IPS DF 19.7 (cell line): ENCODE data around the gene TTLL10.

Experiments used
- DNase-seq: peaks from one replicate; pipeline ENCODE4 v3.0.0-alpha.2; 2013; ENCODE audit warnings: low read depth, low spot score

The TTLL10 gene

GRCh38 chr1:1157914-1158710 lies 15.6 kb upstream of the TTLL10 start:
- DNase-seq, result no peak

- no peak for DNase-seq
These were observed 13.3 kb upstream of the TTLL10 start for GRCh38 chr1:1160281-1160930.

GRCh38 chr1:1161078-1161682 lies 12.5 kb upstream of the TTLL10 start:
- no peak for DNase-seq

- DNase-seq, result no peak
These were observed 12.0 kb upstream of the TTLL10 start for GRCh38 chr1:1161683-1162079.

GRCh38 chr1:1162597-1163537 lies 10.8 kb upstream of the TTLL10 start:
- DNase-seq, result no peak

- DNase-seq, result no peak
These were observed 10.1 kb upstream of the TTLL10 start for GRCh38 chr1:1163538-1164070.

- no peak for DNase-seq
These were observed 9.3 kb upstream of the TTLL10 start for GRCh38 chr1:1164361-1164700.

GRCh38 chr1:1164701-1165451 lies 8.8 kb upstream of the TTLL10 start:
- no peak for DNase-seq

- no peak for DNase-seq
These were observed 8.2 kb upstream of the TTLL10 start for GRCh38 chr1:1165485-1165884.

GRCh38 chr1:1165900-1166421 lies 7.7 kb upstream of the TTLL10 start:
- no peak for DNase-seq

- DNase-seq, result no peak
These were observed 6.9 kb upstream of the TTLL10 start for GRCh38 chr1:1166642-1167397.

GRCh38 chr1:1167398-1167821 lies 6.3 kb upstream of the TTLL10 start:
- DNase-seq, result no peak

GRCh38 chr1:1167841-1168450 lies 5.7 kb upstream of the TTLL10 start:
- DNase-seq, result no peak

- DNase-seq, result no peak
These were observed 4.9 kb upstream of the TTLL10 start for GRCh38 chr1:1168451-1169411.

- DNase-seq, result no peak
These were observed 4.1 kb upstream of the TTLL10 start for GRCh38 chr1:1169429-1170214.

GRCh38 chr1:1170215-1171091 lies 3.2 kb upstream of the TTLL10 start:
- no peak for DNase-seq
